Adrenal gland (tissue), 12 donors: Measurements from ENCODE around the gene BCL3. TPM values are rescaled to one million over a fixed set of nuclear protein-coding genes. Genes with fewer than 3 reads are reported as not detected.
"Not testable (repeated sequence)": the region's sequence is repeated elsewhere in the genome, so short reads cannot be mapped to it uniquely, and the experiment has no call there.

Experiments used
- DNase-seq, 7 donors: peaks; one replicate each; pipeline ENCODE4 v3.0.0-alpha.2; 2019 to 2020
- H3K27ac ChIP-seq, 5 donors: fragments of 200-600 bp; sonication (generic) in 4 of 5; 1 replicate in 3 of 5; 2 replicates in 2 of 5; pipeline versions ENCODE4 v1.5.1 to v1.8.0; 2016 to 2020; ENCODE audit warnings: mild to moderate bottlenecking in 1 of 5
- H3K27me3 ChIP-seq: fragments of 200-600 bp; 2 replicates; pipeline ENCODE4 v1.8.0; 2021
- H3K36me3 ChIP-seq, 2 donors: fragments of 200-600 bp; replicated peaks in 1 of 2; 1 replicate in 1 of 2; 2 replicates in 1 of 2; pipeline versions ENCODE4 v1.5.1 to v1.8.0; 2018 to 2022
- H3K4me1 ChIP-seq, 2 donors: fragments of 200-600 bp; replicated peaks in 1 of 2; 1 replicate in 1 of 2; 2 replicates in 1 of 2; pipeline versions ENCODE4 v1.5.1 to v1.8.0; 2018 to 2021
- H3K4me3 ChIP-seq, 4 donors: fragments of 200-600 bp; sonication (generic) in 3 of 4; one replicate each; pipeline ENCODE4 v1.5.1; 2016 to 2018
- H3K9me3 ChIP-seq, 3 donors: fragments of 200-600 bp; sonication (generic) in 1 of 3; replicated peaks in 1 of 3; 1 replicate in 2 of 3; 2 replicates in 1 of 3; pipeline versions ENCODE4 v1.5.1 to v1.8.0; 2016 to 2021
- CTCF ChIP-seq, 6 experiments: fragments of 450-650 bp in 4 of 6; fragments of 200-600 bp in 2 of 6; sonication (generic) in 1 of 6; IDR thresholded peaks; 1 replicate in 5 of 6; 2 replicates in 1 of 6; pipeline versions ENCODE4 v1.5.1 to v1.8.0; 2016 to 2021; ENCODE audit warnings: antibody characterized with exemption in 6 of 6, mild to moderate bottlenecking in 2 of 6, moderate library complexity in 1 of 6
- POLR2A ChIP-seq, 2 donors: fragments of 450-650 bp; IDR thresholded peaks; one replicate each; pipeline ENCODE4 v1.6.1; 2017; ENCODE audit warnings: antibody characterized with exemption in 2 of 2, mild to moderate bottlenecking in 2 of 2, moderate library complexity in 1 of 2
- WGBS, 4 donors: extraction: QIAGEN DNeasy Blood & Tissue Kit in 2 of 4; methylation state at CpG; one replicate each; pipeline versions ENCODE4 v1.1.5 to v1.1.7; 2013 to 2017; 5-methylcytosine and 5-hydroxymethylcytosine counted together
- intact Hi-C, 2 donors: fragments of 100-400 bp; cut with DNase I; formaldehyde crosslinking; loops; one replicate each; pipeline versions ENCODE4 v1.14.1 to v1.15.0; 2022 to 2023
- polyA plus RNA-seq, 3 donors: library from polyadenylated mRNA; stranded (reverse); fragments of 200-250 nt in 2 of 3; fragments of 350-450 nt in 1 of 3; fragmentation: Illumina TruSeq in 1 of 3; extraction: RNeasy Lipid Tissue Mini Kit (QIAGEN cat#74804) in 1 of 3; gene quantifications; one replicate each; pipeline ENCODE4 v1.2.3, GENCODE V29; 2013 to 2014
- total RNA-seq, 9 donors: library from RNA; depleted of rRNA in 4 of 9; stranded (reverse); fragments of >200 nt in 4 of 9; fragments of 120-200 nt in 1 of 9; fragmentation: NEBNext Ultra II Directional in 1 of 9; extraction: Animal tissue kit (Norgen Biotek cat#: 25700) in 1 of 9; gene quantifications; one replicate each; pipeline versions ENCODE4 v1.1.0 to v1.2.4, GENCODE V29; 2013 to 2023
- donor health status: healthy with polysubstance abuse.
- donor health status: Bipolar disorder and iron deficiency.
- donor health status: DM: yes; HTN: yes; CAD: no.
- donor health status: DM: no; HTN: no; CAD: no.
- donor health status: DM: no; HTN: no; CAD: no.
- donor health status: DM: yes; HTN: yes; CAD: no.

BCL3 gene
- total and polyA plus RNA-seq, 12 donors, result 1.00 to 120 (median 46.7) TPM

- 9 to 30% (median 16%) methylated on average over 6 to 11 of the region's 11 CpGs for WGBS, 4 donors
- peak overlapping the region in 1 of 4 donors; percentile 31 for H3K4me3 ChIP-seq
- TF ChIP-seq CTCF (IDR thresholded peaks at IDR 0.05) (peak in 1 of 6 experiments; percentile 5), POLR2A (IDR thresholded peaks at IDR 0.05) (peak in 1 of 2 donors; percentile 63)
- peak; percentile 91 to 98 (median 97) for DNase-seq
- H3K27ac ChIP-seq, result peak overlapping the region; percentile 71 to 97 (median 92)
- no peaks in the 10 kb centered on the region for H3K27me3 ChIP-seq
- intact Hi-C loops, result no loop called here
- H3K4me1 ChIP-seq, result peaks cover 29 to 32% of the 10 kb centered on the region in 2 donors
- no peaks in the 10 kb centered on the region for H3K9me3 ChIP-seq
- no peaks in the 10 kb centered on the region for H3K36me3 ChIP-seq
These were observed 29.9 kb upstream of the BCL3 start for GRCh38 chr19:44718441-44719261.

GRCh38 chr19:44719262-44719701 is 29.2 kb upstream of the BCL3 start:
- TF ChIP-seq POLR2A (IDR thresholded peaks at IDR 0.05), result no peak
- TF ChIP-seq CTCF (IDR thresholded peaks at IDR 0.05), result no peak
- no peaks in the 10 kb centered on the region for H3K9me3 ChIP-seq
- no peaks in the 10 kb centered on the region for H3K36me3 ChIP-seq
- H3K27ac ChIP-seq, result peak overlapping the region in 4 of 5 donors; percentile 91 to 97 (median 92)
- WGBS, 4 donors, result 61 to 71% (median 67%) methylated on average over 6 to 8 of the region's 8 CpGs
- no peak overlapping the region for H3K4me3 ChIP-seq
- no peak for DNase-seq
- H3K4me1 ChIP-seq, result peaks cover 29 to 38% of the 10 kb centered on the region in 2 donors
- intact Hi-C loops, result no loop called here
- H3K27me3 ChIP-seq, result no peaks in the 10 kb centered on the region

GRCh38 chr19:44720396-44720795 is 28.1 kb upstream of the BCL3 start:
- 91 to 96% (median 92%) methylated on average over 9 of the region's 9 CpGs for WGBS, 4 donors
- intact Hi-C loops, result loop anchor here in 1 of 2 donors (5.0 kb wide), 2 partner anchors 33 to 122 kb away; no protein-coding TSS in a partner anchor
- H3K9me3 ChIP-seq, DNase-seq, H3K27me3 ChIP-seq, H3K36me3 ChIP-seq, H3K27ac ChIP-seq, H3K4me3 ChIP-seq: not testable (repeated sequence)
- H3K4me1 ChIP-seq, result peaks cover 29 to 48% of the 10 kb centered on the region in 2 donors

GRCh38 chr19:44720945-44721344 is 27.6 kb upstream of the BCL3 start:
- peaks cover 29 to 51% of the 10 kb centered on the region in 2 donors for H3K4me1 ChIP-seq
- intact Hi-C loops, result loop anchor here in 1 of 2 donors (5.0 kb wide), 2 partner anchors 34 to 121 kb away; no protein-coding TSS in a partner anchor

GRCh38 chr19:44721369-44721768 is 27.1 kb upstream of the BCL3 start:
- peaks cover 29 to 51% of the 10 kb centered on the region in 2 donors for H3K4me1 ChIP-seq
- not testable (repeated sequence) for H3K27ac ChIP-seq, H3K4me3 ChIP-seq, H3K27me3 ChIP-seq, H3K9me3 ChIP-seq, H3K36me3 ChIP-seq, DNase-seq
- intact Hi-C loops, result loop anchor here in 1 of 2 donors (5.0 kb wide), 2 partner anchors 34 to 121 kb away; no protein-coding TSS in a partner anchor
- 61 to 82% (median 72%) methylated on average over 5 of the region's 5 CpGs for WGBS, 4 donors

More at GRCh38 chr19:44720945-44721344, 27.6 kb upstream of the BCL3 start:
- 62 to 77% (median 71%) methylated on average over 6 of the region's 6 CpGs for WGBS, 4 donors
- no peak for TF ChIP-seq CTCF (IDR thresholded peaks at IDR 0.05)
- TF ChIP-seq POLR2A (IDR thresholded peaks at IDR 0.05), result no peak
- Histone ChIP-seq H3K4me3 (no peak overlapping the region), H3K9me3 (no peaks in the 10 kb centered on the region), H3K27ac (no peak overlapping the region), H3K36me3 (no peaks in the 10 kb centered on the region), H3K27me3 (no peaks in the 10 kb centered on the region)
- DNase-seq, result no peak
